Large intestine (tissue), 3 donors: ENCODE data around the gene LAMA4. TPM values are rescaled to one million over a fixed set of nuclear protein-coding genes. Genes with fewer than 3 reads are reported as not detected.
A peak's percentile ranks its signal among the peaks of the same experiment; 100 is the strongest.

ENCODE experiments used
- DNase-seq, 2 donors: peaks; one replicate each; pipeline versions ENCODE4 v3.0.0 to v3.0.0-alpha.2; 2013
- H3K27ac ChIP-seq: one replicate; pipeline ENCODE4 v1.5.1; 2013; ENCODE audit warnings: low read length
- H3K27me3 ChIP-seq: 2 replicates; pipeline ENCODE4 v1.6.1; 2013; ENCODE audit warnings: low read length; ENCODE audit not compliant: control insufficient read depth, insufficient read depth
- H3K36me3 ChIP-seq: 2 replicates; pipeline ENCODE4 v1.6.1; 2013; ENCODE audit warnings: low read length; ENCODE audit not compliant: control insufficient read depth, insufficient read depth
- H3K4me1 ChIP-seq: one replicate; pipeline ENCODE4 v1.6.1; 2013; ENCODE audit warnings: low read length; ENCODE audit not compliant: control insufficient read depth, insufficient read depth
- H3K4me3 ChIP-seq: one replicate; pipeline ENCODE4 v1.5.1; 2013; ENCODE audit warnings: low read length
- H3K9me3 ChIP-seq: one replicate; pipeline ENCODE4 v1.6.1; 2013; ENCODE audit warnings: mild to moderate bottlenecking, low read depth, low read length, moderate library complexity; ENCODE audit not compliant: control insufficient read depth
- WGBS: methylation state at CpG from one replicate; pipeline ENCODE4 v1.1.5; 2013; ENCODE audit warnings: low lambda C conversion rate; ENCODE audit not compliant: insufficient coverage; 5-methylcytosine and 5-hydroxymethylcytosine counted together
- polyA plus RNA-seq: library from polyadenylated mRNA; unstranded; fragments of 120-200 nt; gene quantifications from one replicate; pipeline ENCODE4 v1.2.1, GENCODE V29; 2013

Gene LAMA4
- polyA plus RNA-seq, 1 donor, result 57.6 TPM

DNA sequence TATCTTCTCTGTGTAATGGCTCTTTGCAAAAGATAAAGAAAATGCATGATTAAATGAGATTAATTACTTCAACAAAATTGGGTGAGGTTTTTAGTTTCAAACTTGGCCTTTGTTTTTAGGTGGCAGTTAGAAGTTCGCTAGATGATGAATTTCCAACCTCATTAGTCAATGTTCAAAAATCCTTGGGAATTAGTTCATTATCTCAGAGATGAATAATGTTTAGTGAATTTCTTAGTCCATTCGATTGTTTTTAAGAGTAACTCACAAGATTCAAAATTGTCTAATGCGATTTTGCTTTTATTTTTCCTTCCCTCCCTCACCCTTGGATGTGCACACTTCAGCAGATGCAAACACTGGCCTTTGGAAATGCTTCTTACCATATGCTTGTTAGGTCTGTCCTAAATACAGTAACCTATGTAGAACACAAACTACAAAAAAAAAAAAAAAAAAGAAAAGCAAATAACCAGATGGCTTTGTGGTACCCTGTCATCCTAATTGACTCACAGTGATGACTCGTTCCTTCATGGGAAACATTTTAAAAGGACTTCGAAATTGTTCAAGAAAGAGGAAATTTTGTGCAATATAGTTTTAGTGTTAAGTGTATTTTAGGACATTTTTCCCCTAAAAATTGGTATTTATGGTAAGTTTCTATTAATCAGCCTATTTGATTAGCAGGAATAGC is 100.3 kb downstream of the LAMA4 start:
- H3K27ac ChIP-seq, result no peak overlapping the region
- 100% methylated on average over 1 of the region's 5 CpGs for WGBS
- H3K36me3 ChIP-seq, result no peaks in the 10 kb centered on the region
- H3K9me3 ChIP-seq, result no peaks in the 10 kb centered on the region
- peaks cover 4% of the 10 kb centered on the region for H3K4me1 ChIP-seq
- DNase-seq, result no peak
- no peak overlapping the region for H3K4me3 ChIP-seq
- no peaks in the 10 kb centered on the region for H3K27me3 ChIP-seq

DNA sequence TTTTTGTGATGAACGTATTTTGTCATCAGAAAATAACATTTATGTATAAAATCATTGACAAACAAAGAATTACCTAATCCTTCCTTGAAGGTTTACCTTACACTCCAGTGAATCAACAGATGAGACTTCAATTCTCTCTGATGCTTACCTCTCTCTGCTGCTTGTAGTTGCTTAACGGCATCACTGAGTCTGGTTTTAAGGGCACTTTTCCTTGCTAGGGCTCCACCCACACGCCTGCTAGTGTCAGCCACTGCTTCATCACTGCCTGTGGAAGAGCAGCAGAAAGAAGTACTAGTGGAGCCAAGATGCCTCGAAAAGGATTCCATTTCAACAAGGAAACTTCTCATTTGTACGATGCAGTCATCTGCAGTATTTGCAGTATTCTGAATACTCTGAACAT is 104.0 kb downstream of the LAMA4 start:
- Histone ChIP-seq H3K9me3 (no peaks in the 10 kb centered on the region), H3K4me3 (no peak overlapping the region), H3K4me1 (peaks cover 4% of the 10 kb centered on the region), H3K27ac (peak overlapping the region; percentile 71), H3K36me3 (peaks cover 5% of the 10 kb centered on the region), H3K27me3 (no peaks in the 10 kb centered on the region)
- no peak for DNase-seq
- WGBS, result 67% methylated on average over 1 of the region's 5 CpGs

- Histone ChIP-seq H3K4me3 (no peak overlapping the region), H3K36me3 (peaks cover 9% of the 10 kb centered on the region), H3K9me3 (no peaks in the 10 kb centered on the region), H3K27ac (peak overlapping the region; percentile 71), H3K4me1 (peaks cover 4% of the 10 kb centered on the region), H3K27me3 (peaks cover 2% of the 10 kb centered on the region)
- DNase-seq, result peak; percentile 29 to 53
- WGBS, result 66% methylated on average over 3 of the region's 4 CpGs
Observed at GRCh38 chr6:112149719-112150263, 104.6 kb downstream of the LAMA4 start.

- peaks cover 13% of the 10 kb centered on the region for H3K36me3 ChIP-seq
- DNase-seq, result no peak
- WGBS, result no CpG with 5 or more reads among the region's 1 CpG
Observed at GRCh38 chr6:112149236-112149635, 105.1 kb downstream of the LAMA4 start.

DNA sequence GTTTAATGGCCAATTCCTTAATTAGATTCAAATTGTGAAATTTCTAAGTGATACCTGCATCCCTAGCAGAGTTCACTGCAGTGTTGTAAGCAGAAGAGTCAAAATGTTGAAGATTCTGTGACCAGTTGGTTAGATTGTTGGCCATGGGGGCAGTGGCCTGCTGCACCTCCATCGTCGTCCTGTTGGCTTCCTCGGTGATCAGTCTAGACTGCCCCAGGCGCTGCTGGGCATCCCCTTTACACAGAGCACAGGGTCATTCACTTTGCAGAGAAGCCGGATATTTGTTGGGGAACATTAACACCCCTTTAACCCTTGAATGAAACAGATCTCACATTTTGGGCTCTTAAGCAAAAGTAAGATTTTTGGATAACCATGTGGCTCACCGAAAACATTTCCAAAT is 106.3 kb downstream of the LAMA4 start:
- DNase-seq, result no peak
- Histone ChIP-seq H3K4me1 (peaks cover 4% of the 10 kb centered on the region), H3K27me3 (peaks cover 2% of the 10 kb centered on the region), H3K36me3 (peaks cover 13% of the 10 kb centered on the region), H3K4me3 (no peak overlapping the region), H3K9me3 (no peaks in the 10 kb centered on the region), H3K27ac (no peak overlapping the region)
- WGBS, result no CpG with 5 or more reads among the region's 6 CpGs

More at GRCh38 chr6:112149236-112149635, 105.1 kb downstream of the LAMA4 start:
- Histone ChIP-seq H3K9me3 (no peaks in the 10 kb centered on the region), H3K4me1 (peaks cover 4% of the 10 kb centered on the region), H3K27me3 (peaks cover 2% of the 10 kb centered on the region), H3K4me3 (no peak overlapping the region), H3K27ac (peak overlapping the region; percentile 71)

GRCh38 chr6:112145080-112145573 is 109.2 kb downstream of the LAMA4 start:
- Histone ChIP-seq H3K4me3 (no peak overlapping the region), H3K4me1 (peaks cover 4% of the 10 kb centered on the region), H3K27me3 (peaks cover 2% of the 10 kb centered on the region), H3K9me3 (no peaks in the 10 kb centered on the region), H3K27ac (no peak overlapping the region), H3K36me3 (peaks cover 22% of the 10 kb centered on the region)
- WGBS, result no CpG with 5 or more reads among the region's 10 CpGs
- DNase-seq, result no peak

DNA sequence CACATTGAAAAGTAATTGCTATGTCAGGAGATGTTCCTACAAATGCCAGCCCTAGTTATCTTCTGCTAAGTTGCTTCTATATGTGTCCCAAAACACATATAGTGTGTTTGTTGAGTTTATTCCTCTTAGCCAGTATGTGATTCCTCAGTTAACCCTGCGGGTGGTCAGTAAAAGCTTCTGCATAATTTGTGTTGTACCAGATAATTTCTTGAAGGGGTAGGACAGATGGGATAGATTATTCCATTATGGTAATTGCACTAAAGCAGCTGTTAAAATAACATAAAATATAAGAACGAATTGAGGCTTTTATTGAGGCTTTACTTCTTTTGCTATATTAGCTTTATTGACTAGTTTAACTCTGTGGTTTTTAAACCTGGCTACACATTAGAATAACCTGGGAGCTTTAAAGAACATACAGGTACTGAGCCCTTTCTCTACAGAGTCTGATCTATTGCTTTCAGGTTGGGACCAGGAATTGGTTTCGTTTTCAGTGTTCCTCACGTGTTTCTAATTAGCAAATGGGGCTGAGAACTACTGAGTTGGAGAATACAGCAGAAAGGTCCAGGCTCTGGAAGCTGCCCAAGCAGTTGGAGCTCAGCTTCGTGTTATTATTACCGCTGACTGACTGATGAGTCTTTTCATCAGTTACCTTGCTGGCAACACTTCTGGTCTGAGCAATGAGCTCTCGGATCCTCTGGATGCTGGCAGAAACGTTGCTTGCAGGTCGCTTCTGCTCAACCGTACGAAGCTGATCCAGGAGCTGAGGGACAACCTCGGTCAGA is 110.0 kb downstream of the LAMA4 start:
- WGBS, result 70% methylated on average over 2 of the region's 12 CpGs
- DNase-seq, result no peak
- peaks cover 2% of the 10 kb centered on the region for H3K27me3 ChIP-seq
- peaks cover 24% of the 10 kb centered on the region for H3K36me3 ChIP-seq
- peaks cover under 1% of the 10 kb centered on the region for H3K4me1 ChIP-seq
- H3K27ac ChIP-seq, result no peak overlapping the region
- no peaks in the 10 kb centered on the region for H3K9me3 ChIP-seq
- no peak overlapping the region for H3K4me3 ChIP-seq

DNA sequence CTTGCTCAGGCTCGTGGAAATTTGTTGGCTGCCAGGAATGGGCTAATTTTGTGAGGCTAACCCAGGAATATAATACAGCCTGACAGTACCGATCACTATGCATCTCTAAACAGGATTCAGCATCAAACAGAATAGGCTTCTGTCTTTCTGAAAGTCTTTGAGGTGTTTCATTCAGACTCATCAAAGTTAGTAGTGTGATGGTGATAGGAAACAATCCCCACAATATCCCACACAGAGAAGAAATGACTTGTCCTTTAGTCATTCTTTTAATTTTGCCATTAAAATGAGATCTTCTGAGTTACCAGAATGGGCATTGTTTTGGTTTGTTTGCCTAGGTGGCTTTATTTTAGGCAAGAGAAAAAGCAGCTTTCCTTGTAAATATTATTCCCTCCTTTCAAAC is 112.7 kb downstream of the LAMA4 start:
- WGBS, result no CpG with 5 or more reads among the region's 2 CpGs
- no peaks in the 10 kb centered on the region for H3K4me1 ChIP-seq
- H3K36me3 ChIP-seq, result peaks cover 21% of the 10 kb centered on the region
- no peak overlapping the region for H3K4me3 ChIP-seq
- H3K27me3 ChIP-seq, result peaks cover 2% of the 10 kb centered on the region
- H3K9me3 ChIP-seq, result no peaks in the 10 kb centered on the region
- no peak for DNase-seq
- H3K27ac ChIP-seq, result no peak overlapping the region

DNA sequence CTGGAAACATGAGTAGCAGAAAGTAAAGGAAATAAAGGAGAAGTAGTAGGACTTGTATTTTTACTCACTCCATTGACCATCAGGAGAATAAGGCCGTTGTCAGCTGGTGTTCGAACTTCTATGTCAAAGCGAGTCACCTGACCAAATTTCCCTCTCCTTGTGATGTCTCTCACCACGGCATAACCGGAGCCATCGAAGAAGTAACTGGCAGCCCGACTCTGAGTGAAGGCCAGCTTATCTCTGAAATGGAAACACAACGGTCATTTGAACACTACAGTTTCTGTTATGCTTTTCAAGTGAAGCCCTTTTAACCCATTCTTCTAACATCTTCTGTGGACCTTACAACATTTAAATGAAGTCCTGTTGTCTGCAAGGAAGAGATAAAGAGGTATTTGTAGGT is 115.3 kb downstream of the LAMA4 start:
- no peak for DNase-seq
- no peaks in the 10 kb centered on the region for H3K9me3 ChIP-seq
- no peaks in the 10 kb centered on the region for H3K4me1 ChIP-seq
- no CpG with 5 or more reads among the region's 8 CpGs for whole genome bisulfite sequencing
- H3K36me3 ChIP-seq, result peaks cover 12% of the 10 kb centered on the region
- H3K27ac ChIP-seq, result no peak overlapping the region
- no peaks in the 10 kb centered on the region for H3K27me3 ChIP-seq
- H3K4me3 ChIP-seq, result no peak overlapping the region

- Histone ChIP-seq H3K4me1 (no peaks in the 10 kb centered on the region), H3K27me3 (no peaks in the 10 kb centered on the region), H3K36me3 (peaks cover 4% of the 10 kb centered on the region), H3K4me3 (no peak overlapping the region), H3K27ac (no peak overlapping the region), H3K9me3 (no peaks in the 10 kb centered on the region)
- 20% methylated on average over 1 of the region's 3 CpGs for WGBS
- no peak for DNase-seq
Observed at GRCh38 chr6:112130878-112131277, 123.5 kb downstream of the LAMA4 start.
